GM19025 (cell line): ENCODE data around the gene QSER1.
"Not testable (repeated sequence)": the region's sequence is repeated elsewhere in the genome, so short reads cannot be mapped to it uniquely, and the experiment has no call there.

ENCODE experiments used
- ATAC-seq: cut with Tn5 transposase; IDR thresholded peaks from one replicate; pipeline ENCODE4 v1.9.1; 2021; ENCODE audit warnings: mild to moderate bottlenecking, low read depth, moderate library complexity; ENCODE audit not compliant: unreplicated experiment

QSER1 gene

DNA sequence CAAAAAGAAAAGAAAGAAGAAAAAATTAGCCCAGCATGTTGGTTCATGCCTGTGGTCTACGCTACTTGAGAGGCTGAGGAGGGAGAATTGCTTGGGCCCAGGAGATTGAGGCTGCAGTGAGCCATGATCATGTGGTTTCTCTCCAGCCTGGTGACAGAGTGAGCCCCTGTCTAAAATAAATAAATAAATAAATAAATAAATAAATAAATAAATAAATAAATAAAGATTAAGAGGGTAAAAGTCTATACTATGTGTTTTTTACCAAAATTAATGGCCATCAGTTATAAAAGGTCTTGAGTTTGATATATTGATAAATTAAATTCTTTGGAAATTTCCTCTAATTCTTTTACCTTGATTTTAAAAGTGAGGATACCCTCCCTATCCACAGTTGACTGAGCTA is 97.9 kb downstream of the QSER1 start:
- no peak for ATAC-seq

DNA sequence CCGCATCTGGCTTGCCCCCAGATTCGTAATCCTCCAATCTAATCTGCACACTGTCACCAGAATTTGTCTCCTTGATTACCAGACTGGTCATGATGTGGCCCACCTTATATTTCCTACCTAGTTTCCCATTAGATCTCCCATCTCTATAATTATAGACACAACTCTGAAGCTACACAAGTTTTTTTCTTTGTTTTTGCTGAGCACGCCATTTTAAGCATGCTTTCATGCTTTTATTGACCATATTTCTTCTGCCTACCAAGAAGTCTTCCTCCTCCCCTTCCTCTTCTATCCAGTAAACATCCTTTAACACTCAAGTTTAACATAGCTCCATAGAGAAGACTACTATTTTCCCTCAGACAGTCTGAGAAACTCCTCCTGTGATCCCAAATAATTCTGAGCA is 98.8 kb downstream of the QSER1 start:
- no peak for ATAC-seq

- no peak for ATAC-seq
Measured at GRCh38 chr11:32991898-32992297, 99.3 kb downstream of the QSER1 start.

DNA sequence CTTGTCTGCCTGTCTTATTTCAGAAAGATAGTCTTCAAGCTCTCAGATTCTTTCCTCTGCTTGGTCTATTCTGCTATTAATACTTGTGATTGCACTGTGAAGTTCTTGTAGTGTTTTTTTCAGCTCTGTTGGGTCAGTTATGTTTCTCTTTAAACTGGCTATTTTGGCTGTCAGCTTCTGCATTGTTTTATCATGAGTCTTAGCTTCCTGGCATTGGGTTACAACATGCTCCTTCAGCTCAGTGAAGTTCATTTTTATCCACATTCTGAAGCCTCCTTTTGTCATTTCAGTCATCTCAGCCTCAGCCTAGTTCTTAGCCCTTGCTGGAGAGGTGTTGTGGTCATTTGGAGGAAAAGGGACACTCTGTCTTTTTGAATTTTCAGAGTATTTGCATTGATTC is 107.6 kb downstream of the QSER1 start:
- ATAC-seq: no peak

GRCh38 chr11:33001281-33001680 is 108.7 kb downstream of the QSER1 start:
- no peak for ATAC-seq

GRCh38 chr11:33001751-33002542 is 109.3 kb downstream of the QSER1 start:
- ATAC-seq: no peak

GRCh38 chr11:33005175-33005574 is 112.6 kb downstream of the QSER1 start:
- ATAC-seq: no peak

DNA sequence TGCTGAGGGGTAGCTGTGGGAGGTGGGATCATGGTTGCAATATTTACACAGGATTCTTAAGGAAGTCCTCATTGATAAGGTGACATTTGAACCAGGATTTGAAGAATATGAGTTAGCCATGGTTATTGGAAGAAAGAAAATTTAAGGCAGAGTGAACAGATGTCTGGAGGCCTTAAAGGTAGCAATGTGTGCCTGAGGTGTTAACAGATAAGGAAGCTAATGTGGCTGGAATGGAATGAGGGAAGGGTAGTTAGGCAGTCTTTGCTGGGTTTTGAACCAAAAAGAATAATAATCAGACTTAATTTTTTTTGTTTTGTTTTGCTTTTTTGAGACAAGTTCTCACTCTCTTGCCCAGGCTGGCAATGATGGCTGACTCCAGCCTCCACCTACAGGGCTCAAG is 113.4 kb downstream of the QSER1 start:
- no peak for ATAC-seq

GRCh38 chr11:33013755-33014154 is 121.1 kb downstream of the QSER1 start:
- ATAC-seq: no peak

- peak; percentile 51 for ATAC-seq
Measured at GRCh38 chr11:33015621-33016551, 123.3 kb downstream of the QSER1 start, which contains the start of gene DEPDC7. TSS of gene DEPDC7 (plus strand) at chr11:33015878. CDS start at chr11:33015956, 78 bp downstream.

- no peak for ATAC-seq
Measured at GRCh38 chr11:33016654-33017053, 124.0 kb downstream of the QSER1 start.

DNA sequence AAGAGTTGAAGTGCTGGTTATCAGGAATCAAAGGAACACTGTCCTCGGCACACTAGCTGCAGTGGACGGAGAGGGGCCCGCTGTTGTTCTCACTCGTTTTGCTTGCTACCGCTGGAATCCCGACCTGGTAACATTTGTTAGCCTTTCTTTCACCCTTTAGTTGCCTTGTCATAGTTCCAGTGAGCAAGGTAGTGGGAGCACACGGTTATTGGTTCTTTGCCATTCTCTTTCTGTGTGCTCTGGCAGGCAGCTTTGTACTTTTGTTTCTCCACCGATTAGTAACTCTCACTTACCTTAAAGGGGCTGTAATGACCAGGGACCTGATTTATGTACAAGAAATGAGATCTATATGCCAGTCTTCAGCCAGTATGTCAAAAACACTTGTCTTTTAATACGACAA is 124.9 kb downstream of the QSER1 start:
- no peak for ATAC-seq

DNA sequence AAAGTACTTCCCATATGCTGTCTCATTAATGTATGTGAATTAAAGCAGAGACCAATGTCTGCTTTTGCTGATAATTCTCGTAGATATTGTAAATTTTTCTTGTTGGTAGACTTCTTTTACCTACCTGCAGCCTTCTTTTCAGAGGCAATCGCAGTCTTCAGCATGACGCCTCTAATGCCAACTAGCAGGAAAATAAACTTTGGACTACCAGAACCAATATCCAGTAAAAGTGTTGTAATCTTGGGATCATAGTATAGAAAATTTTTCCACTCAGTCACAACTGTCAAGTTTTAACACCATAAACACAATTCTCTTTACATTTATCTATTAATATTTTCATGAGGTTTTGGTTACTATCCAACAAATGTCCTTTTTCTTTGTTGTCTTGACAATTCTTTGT is 125.4 kb downstream of the QSER1 start:
- no peak for ATAC-seq

- no peak for ATAC-seq
Measured at GRCh38 chr11:33018840-33019239, 126.2 kb downstream of the QSER1 start.

GRCh38 chr11:33021501-33021900 is 128.9 kb downstream of the QSER1 start:
- ATAC-seq: no peak

- no peak for ATAC-seq
Measured at GRCh38 chr11:33021937-33022336, 129.3 kb downstream of the QSER1 start.

GRCh38 chr11:33025339-33025722 is 132.7 kb downstream of the QSER1 start:
- no peak for ATAC-seq

GRCh38 chr11:33027233-33027632 is 134.6 kb downstream of the QSER1 start:
- ATAC-seq: no peak

DNA sequence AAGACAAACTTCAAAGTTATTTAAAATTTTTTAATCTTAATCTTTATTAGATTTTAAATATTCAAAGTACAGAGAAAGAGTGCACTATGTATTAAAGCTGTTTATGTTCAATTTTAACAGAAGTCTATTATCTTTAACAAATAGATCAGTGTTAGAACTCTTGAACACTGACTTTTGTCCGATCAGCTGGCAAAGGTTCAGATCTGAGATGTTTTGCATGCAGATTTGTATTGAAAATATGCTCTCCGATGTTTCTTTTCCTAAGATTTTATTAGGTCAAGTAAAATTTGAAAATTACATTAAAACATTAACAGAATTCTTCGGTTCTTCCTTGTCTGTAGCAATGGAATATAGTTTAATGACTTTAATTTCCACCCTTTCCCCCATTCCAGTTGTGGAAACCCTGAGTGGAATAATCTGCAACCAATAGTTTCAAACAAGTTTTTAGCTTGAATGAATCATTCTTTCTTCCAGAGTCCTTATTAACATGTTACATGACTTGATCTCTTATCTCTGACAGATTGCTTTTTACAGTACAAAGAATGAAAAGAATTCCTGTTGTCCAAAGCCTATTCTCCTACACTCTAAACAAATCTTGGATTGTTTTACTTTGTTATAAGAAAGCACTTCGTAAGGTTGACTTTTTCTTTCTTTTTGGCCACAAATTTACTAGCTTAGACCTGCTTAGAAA is 135.4 kb downstream of the QSER1 start:
- no peak for ATAC-seq

DNA sequence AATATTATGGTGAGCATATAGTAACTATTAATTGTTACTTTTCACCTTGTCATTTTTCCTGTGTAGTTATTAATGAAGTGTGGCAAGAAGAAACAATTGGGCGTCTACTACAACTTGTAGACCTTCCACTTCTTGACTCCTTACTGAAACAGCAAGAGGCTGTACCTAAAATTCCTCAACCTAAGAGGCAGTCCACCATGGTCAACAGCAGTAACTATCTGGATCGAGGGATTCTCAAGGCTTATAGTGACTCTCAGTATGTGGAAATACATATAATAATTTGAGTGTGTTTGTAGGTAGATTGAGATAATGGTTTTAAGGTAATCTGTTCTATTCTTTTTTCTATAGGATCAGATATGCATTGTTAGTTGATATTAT is 135.9 kb downstream of the QSER1 start:
- ATAC-seq: no peak

DNA sequence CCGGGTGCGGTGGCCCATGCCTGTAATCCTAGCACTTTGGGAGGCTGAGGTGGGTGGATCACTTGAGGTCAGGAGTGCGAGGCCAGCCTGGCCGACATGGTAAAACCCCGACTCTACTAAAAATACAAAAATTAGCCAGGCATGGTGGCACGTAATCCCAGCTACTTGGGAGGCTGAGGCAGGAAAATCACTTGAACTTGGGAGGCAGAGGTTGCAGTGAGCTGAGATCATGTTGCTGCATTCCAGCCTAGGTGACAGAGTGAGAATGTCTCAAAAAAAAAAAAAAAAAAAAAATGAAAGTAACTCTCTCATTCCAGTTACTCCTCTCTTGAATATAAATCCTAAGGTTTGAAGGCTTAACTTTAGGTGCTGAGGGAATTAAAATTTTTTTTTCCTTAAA is 136.6 kb downstream of the QSER1 start:
- ATAC-seq: not testable (repeated sequence)
